GM12801 (cell line): ENCODE data around the gene RAPGEF5.

ENCODE experiments used
- TF ChIP-seq, protein P1 (sequence below): IDR thresholded peaks from one replicate; pipeline ENCODE4 v1.5.1; 2011; ENCODE audit warnings: control low read depth; ENCODE audit not compliant: insufficient read length; ENCODE audit errors: extremely low read depth

The RAPGEF5 gene

GRCh38 chr7:22325671-22326070 lies 31.3 kb downstream of the RAPGEF5 start:
- TF ChIP-seq, protein P1, sequence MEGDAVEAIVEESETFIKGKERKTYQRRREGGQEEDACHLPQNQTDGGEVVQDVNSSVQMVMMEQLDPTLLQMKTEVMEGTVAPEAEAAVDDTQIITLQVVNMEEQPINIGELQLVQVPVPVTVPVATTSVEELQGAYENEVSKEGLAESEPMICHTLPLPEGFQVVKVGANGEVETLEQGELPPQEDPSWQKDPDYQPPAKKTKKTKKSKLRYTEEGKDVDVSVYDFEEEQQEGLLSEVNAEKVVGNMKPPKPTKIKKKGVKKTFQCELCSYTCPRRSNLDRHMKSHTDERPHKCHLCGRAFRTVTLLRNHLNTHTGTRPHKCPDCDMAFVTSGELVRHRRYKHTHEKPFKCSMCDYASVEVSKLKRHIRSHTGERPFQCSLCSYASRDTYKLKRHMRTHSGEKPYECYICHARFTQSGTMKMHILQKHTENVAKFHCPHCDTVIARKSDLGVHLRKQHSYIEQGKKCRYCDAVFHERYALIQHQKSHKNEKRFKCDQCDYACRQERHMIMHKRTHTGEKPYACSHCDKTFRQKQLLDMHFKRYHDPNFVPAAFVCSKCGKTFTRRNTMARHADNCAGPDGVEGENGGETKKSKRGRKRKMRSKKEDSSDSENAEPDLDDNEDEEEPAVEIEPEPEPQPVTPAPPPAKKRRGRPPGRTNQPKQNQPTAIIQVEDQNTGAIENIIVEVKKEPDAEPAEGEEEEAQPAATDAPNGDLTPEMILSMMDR, result no peak

- TF ChIP-seq, protein P1, result no peak
Measured at GRCh38 chr7:22323714-22324113, 33.2 kb downstream of the RAPGEF5 start.

DNA sequence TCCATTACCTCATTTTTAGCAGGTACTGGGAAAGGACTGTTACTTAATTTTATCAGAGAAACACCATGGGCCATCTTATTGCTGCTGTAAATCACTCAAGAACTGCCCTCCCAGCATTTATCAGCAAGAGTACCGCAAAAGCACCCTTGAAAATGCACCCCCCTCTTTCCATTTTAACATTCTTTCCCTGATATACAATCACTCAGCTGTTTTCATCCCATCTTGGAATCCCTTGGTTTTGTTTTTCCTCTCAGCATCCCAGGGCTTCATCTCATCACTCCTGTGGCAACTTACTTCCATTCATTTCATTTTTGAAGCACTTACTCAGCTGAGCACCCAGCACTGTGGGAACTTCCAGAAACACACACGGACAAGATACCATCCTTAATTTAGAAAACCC lies 36.5 kb downstream of the RAPGEF5 start:
- TF ChIP-seq, protein P1, result no peak

- TF ChIP-seq, protein P1, result no peak
Measured at GRCh38 chr7:22319424-22320403, 37.2 kb downstream of the RAPGEF5 start.

DNA sequence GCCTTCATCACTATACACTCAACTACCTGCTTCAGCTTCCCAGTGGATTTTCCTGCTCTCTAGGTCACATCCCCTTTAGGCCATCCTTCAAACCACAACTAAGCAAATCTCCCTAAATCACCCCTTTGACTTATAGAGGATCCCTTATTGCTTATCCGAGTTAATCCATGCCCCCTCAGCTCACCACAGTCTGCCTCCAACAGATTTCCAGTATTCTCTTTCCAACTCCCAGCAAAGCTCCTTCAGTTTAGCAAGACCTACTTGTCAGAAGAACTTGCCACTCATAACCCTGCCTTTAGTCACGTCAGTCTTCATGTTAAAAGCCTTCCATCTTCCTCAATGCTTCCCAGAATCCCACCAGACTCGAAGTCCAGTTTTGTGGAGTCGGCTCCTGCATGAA lies 38.6 kb downstream of the RAPGEF5 start:
- TF ChIP-seq, protein P1, result no peak

- TF ChIP-seq, protein P1, result no peak
Measured at GRCh38 chr7:22317632-22318031, 39.3 kb downstream of the RAPGEF5 start.

GRCh38 chr7:22316914-22317313 lies 40.0 kb downstream of the RAPGEF5 start:
- TF ChIP-seq, protein P1, result no peak
